HepG2 (cell line): ENCODE measurements around the gene CAPG. TPM values are rescaled to one million over a fixed set of nuclear protein-coding genes. Genes with fewer than 3 reads are reported as not detected.
A peak's percentile ranks its signal among the peaks of the same experiment; 100 is the strongest.

Experiments used
- EHMT2 ChIP-seq: fragments of 200-600 bp; sonication (generic); IDR thresholded peaks from 2 replicates; pipeline ENCODE4 v1.7.0; 2017; ENCODE audit warnings: antibody characterized with exemption, low read depth, low read length, borderline replicate concordance
- ELF3 ChIP-seq: IDR thresholded peaks from 2 replicates; pipeline ENCODE4 v1.6.1; 2016; ENCODE audit warnings: missing genetic modification reagents, missing compliant biosample characterization
- HDAC2 ChIP-seq: sonication (generic); formaldehyde crosslinking; IDR thresholded peaks from 2 replicates; pipeline ENCODE4 v1.4.0; 2020; ENCODE audit warnings: missing genetic modification reagents
- MAFF ChIP-seq: IDR thresholded peaks from 2 replicates; pipeline ENCODE4 v1.6.1; 2011; ENCODE audit warnings: low read depth, low read length, improper control_type of control experiment
- MIER2 ChIP-seq: IDR thresholded peaks from 2 replicates; pipeline ENCODE4 v1.6.1; 2016; ENCODE audit warnings: missing biosample characterization, missing genetic modification reagents
- SOX5 ChIP-seq: IDR thresholded peaks from 2 replicates; pipeline ENCODE4 v1.6.1; 2016; ENCODE audit warnings: borderline replicate concordance
- STAG1 ChIP-seq: sonication (generic); formaldehyde crosslinking; IDR thresholded peaks from 2 replicates; pipeline ENCODE4 v1.4.0; 2020; ENCODE audit warnings: missing genetic modification reagents
- TCF7 ChIP-seq: sonication (generic); IDR thresholded peaks from 2 replicates; pipeline ENCODE4 v1.6.1; 2016; ENCODE audit warnings: antibody characterized with exemption, low read depth
- ZEB1 ChIP-seq: IDR thresholded peaks from 2 replicates; pipeline ENCODE4 v1.6.1; 2012; ENCODE audit warnings: mild to moderate bottlenecking, low read depth, inconsistent platforms; ENCODE audit not compliant: insufficient replicate concordance
- ZMYM2 ChIP-seq: sonication (generic); formaldehyde crosslinking; IDR thresholded peaks from 2 replicates; pipeline ENCODE4 v1.8.0; 2022; ENCODE audit warnings: mild to moderate bottlenecking, missing genetic modification reagents
- ZNF263 ChIP-seq: sonication (generic); formaldehyde crosslinking; IDR thresholded peaks from 2 replicates; pipeline ENCODE4 v1.4.0; 2020; ENCODE audit warnings: missing genetic modification reagents
- polyA plus RNA-seq, 8 experiments: library from polyadenylated mRNA; depleted of rRNA in 3 of 8; stranded (reverse) in 7 of 8; unstranded in 1 of 8; fragments of >200 nt; fragmentation: Illumina TruSeq in 4 of 8; extraction: Trizol in 4 of 8; gene quantifications; 2 replicates each; pipeline versions ENCODE4 v1.2.1 to v1.2.3, GENCODE V29; 2011 to 2016; ENCODE audit warnings: low read depth in 4 of 8, missing spikeins in 1 of 8, mixed read lengths in 1 of 8; ENCODE audit not compliant: insufficient read depth in 1 of 8
- total RNA-seq, 5 experiments: library from RNA; depleted of rRNA; stranded (reverse); fragments of >200 nt; fragmentation: Illumina TruSeq; extraction: Trizol; gene quantifications; 2 replicates each; pipeline ENCODE4 v1.2.3, GENCODE V29; 2016; ENCODE audit warnings: low read depth in 1 of 5
- TF ChIP-seq, protein P1 (sequence below): IDR thresholded peaks from 2 replicates; pipeline ENCODE4 v1.4.0; 2020; ENCODE audit warnings: mild to moderate bottlenecking, missing genetic modification reagents
- TF ChIP-seq, protein P2 (sequence below): sonication (generic); formaldehyde crosslinking; IDR thresholded peaks from 2 replicates; pipeline ENCODE4 v1.4.0; 2020; ENCODE audit warnings: mild to moderate bottlenecking, missing genetic modification reagents
- TF ChIP-seq, protein P3 (sequence below): sonication (generic); formaldehyde crosslinking; IDR thresholded peaks from 2 replicates; pipeline ENCODE4 v1.4.0; 2020; ENCODE audit warnings: missing genetic modification reagents
- TF ChIP-seq, protein P4 (sequence below): sonication (generic); formaldehyde crosslinking; IDR thresholded peaks from 2 replicates; pipeline ENCODE4 v1.8.0; 2022; ENCODE audit warnings: mild to moderate bottlenecking, missing genetic modification reagents, moderate library complexity

CAPG gene
- total and polyA plus RNA-seq, 2 of the 13 experiments (the other 11 are each of a cell fraction or from before 2014, with no cell fraction given) = 12.7 to 18.2 TPM

DNA sequence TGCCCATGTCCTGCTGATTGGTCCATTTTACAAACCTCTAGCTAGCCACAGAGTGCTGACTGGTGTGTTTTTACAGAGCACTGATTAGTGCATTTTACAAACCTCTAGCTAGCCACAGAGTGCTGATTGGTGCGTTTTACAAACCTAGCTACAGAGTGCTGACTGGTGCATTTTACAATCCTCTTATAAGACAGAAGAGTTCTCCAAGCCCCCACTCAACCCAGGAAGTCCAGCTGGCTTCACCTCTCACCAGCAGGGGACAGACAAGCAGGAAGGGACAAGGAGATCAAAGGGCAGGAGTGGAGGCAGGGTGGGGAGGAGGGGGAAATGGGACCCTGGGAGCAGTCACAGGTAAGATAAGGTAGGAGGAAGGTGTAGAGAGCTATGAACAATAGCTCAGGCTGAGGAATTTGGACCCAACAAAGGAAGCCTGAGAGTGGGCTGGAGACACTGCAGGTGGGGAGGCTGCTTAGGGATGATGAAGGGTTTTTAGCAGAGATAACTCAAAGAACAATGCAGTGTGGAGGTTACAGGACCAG is 45.5 kb upstream of the CAPG start (continued):
- TF ChIP-seq, protein P1, sequence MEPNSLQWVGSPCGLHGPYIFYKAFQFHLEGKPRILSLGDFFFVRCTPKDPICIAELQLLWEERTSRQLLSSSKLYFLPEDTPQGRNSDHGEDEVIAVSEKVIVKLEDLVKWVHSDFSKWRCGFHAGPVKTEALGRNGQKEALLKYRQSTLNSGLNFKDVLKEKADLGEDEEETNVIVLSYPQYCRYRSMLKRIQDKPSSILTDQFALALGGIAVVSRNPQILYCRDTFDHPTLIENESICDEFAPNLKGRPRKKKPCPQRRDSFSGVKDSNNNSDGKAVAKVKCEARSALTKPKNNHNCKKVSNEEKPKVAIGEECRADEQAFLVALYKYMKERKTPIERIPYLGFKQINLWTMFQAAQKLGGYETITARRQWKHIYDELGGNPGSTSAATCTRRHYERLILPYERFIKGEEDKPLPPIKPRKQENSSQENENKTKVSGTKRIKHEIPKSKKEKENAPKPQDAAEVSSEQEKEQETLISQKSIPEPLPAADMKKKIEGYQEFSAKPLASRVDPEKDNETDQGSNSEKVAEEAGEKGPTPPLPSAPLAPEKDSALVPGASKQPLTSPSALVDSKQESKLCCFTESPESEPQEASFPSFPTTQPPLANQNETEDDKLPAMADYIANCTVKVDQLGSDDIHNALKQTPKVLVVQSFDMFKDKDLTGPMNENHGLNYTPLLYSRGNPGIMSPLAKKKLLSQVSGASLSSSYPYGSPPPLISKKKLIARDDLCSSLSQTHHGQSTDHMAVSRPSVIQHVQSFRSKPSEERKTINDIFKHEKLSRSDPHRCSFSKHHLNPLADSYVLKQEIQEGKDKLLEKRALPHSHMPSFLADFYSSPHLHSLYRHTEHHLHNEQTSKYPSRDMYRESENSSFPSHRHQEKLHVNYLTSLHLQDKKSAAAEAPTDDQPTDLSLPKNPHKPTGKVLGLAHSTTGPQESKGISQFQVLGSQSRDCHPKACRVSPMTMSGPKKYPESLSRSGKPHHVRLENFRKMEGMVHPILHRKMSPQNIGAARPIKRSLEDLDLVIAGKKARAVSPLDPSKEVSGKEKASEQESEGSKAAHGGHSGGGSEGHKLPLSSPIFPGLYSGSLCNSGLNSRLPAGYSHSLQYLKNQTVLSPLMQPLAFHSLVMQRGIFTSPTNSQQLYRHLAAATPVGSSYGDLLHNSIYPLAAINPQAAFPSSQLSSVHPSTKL = 0 out of 2 replicates have a peak, but pooled peaks have one; percentile 14
- TF ChIP-seq ZMYM2 (CRISPR knock-in tag) = peak; percentile 53; the same call in 1 of the 2 replicates
- TF ChIP-seq, protein P2, sequence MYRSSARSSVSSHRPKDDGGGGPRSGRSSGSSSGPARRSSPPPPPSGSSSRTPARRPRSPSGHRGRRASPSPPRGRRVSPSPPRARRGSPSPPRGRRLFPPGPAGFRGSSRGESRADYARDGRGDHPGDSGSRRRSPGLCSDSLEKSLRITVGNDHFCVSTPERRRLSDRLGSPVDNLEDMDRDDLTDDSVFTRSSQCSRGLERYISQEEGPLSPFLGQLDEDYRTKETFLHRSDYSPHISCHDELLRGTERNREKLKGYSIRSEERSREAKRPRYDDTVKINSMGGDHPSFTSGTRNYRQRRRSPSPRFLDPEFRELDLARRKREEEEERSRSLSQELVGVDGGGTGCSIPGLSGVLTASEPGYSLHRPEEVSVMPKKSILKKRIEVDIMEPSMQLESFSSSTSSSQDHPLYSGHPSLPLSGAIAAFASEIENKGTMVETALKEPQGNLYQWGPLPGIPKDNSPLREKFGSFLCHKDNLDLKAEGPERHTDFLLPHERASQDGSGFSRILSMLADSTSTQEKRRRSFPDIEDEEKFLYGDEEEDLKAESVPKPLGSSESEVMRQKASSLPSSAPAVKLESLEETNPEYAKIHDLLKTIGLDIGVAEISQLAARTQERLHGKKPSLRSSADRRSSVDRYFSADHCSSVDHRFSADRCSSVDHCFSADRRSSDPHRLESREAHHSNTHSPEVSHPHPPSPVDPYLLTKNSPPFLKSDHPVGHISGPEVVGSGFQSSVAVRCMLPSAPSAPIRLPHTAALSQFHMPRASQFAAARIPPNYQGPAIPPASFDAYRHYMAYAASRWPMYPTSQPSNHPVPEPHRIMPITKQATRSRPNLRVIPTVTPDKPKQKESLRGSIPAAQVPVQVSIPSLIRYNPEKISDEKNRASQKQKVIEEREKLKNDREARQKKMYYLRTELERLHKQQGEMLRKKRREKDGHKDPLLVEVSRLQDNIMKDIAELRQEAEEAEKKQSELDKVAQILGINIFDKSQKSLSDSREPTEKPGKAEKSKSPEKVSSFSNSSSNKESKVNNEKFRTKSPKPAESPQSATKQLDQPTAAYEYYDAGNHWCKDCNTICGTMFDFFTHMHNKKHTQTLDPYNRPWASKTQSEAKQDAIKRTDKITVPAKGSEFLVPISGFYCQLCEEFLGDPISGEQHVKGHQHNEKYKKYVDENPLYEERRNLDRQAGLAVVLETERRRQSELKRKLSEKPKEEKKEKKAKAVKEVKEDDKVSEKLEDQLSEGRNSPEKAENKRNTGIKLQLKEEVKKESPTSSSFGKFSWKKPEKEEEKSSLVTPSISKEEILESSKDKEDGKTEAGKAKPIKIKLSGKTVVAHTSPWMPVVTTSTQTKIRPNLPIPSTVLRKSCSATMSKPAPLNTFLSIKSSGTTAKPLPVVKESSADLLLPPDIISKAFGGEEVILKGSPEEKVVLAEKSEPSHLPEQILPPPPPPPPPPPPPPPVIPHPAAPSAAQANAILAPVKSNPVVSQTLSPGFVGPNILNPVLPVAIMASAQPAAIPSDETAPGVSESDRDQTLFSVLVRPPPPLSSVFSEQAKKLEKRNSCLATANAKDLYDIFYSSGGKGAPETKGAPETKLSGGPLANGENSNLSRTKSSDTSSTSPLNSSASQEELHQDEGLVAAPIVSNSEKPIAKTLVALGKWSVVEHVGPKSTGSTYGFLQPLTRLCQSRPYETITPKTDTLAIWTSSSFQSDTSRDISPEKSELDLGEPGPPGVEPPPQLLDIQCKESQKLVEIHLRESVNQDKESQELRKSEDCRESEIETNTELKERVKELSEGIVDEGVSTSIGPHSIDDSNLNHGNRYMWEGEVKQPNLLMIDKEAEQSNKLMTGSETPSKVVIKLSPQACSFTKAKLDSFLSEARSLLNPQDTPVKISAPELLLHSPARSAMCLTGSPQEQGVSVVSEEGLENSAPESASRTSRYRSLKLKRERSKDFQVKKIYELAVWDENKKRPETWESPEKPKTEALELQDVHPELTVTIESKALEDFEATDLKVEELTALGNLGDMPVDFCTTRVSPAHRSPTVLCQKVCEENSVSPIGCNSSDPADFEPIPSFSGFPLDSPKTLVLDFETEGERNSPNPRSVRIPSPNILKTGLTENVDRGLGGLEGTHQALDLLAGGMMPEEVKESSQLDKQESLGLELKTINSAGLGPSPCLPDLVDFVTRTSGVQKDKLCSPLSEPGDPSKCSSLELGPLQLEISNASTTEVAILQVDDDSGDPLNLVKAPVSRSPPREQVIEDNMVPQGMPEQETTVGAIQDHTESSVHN (CRISPR knock-in tag) = no peak
- peak; percentile 95 for TF ChIP-seq MAFF
- TF ChIP-seq SOX5 (CRISPR knock-in tag) = peak; percentile 26; the same call in 1 of the 2 replicates
- peak; percentile 69; the same call in 1 of the 2 replicates for TF ChIP-seq ELF3 (CRISPR knock-in tag)
- TF ChIP-seq EHMT2 = no peak
- TF ChIP-seq ZEB1 = peak; percentile 89
- TF ChIP-seq TCF7 = 0 out of 2 replicates have a peak, but pooled peaks have one; percentile 27
- peak; percentile 62; the same call in 1 of the 2 replicates for TF ChIP-seq MIER2 (CRISPR knock-in tag)
- peak; percentile 31; the same call in 1 of the 2 replicates for TF ChIP-seq HDAC2
- TF ChIP-seq, protein P3, sequence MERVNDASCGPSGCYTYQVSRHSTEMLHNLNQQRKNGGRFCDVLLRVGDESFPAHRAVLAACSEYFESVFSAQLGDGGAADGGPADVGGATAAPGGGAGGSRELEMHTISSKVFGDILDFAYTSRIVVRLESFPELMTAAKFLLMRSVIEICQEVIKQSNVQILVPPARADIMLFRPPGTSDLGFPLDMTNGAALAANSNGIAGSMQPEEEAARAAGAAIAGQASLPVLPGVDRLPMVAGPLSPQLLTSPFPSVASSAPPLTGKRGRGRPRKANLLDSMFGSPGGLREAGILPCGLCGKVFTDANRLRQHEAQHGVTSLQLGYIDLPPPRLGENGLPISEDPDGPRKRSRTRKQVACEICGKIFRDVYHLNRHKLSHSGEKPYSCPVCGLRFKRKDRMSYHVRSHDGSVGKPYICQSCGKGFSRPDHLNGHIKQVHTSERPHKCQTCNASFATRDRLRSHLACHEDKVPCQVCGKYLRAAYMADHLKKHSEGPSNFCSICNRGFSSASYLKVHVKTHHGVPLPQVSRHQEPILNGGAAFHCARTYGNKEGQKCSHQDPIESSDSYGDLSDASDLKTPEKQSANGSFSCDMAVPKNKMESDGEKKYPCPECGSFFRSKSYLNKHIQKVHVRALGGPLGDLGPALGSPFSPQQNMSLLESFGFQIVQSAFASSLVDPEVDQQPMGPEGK (CRISPR knock-in tag) = peak; percentile 65; the same call in 1 of the 2 replicates
- TF ChIP-seq, protein P4, sequence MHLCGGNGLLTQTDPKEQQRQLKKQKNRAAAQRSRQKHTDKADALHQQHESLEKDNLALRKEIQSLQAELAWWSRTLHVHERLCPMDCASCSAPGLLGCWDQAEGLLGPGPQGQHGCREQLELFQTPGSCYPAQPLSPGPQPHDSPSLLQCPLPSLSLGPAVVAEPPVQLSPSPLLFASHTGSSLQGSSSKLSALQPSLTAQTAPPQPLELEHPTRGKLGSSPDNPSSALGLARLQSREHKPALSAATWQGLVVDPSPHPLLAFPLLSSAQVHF = no peak
- TF ChIP-seq STAG1 (CRISPR knock-in tag) = peak; percentile 26; the same call in 1 of the 2 replicates
- peak; percentile 81; the same call in 1 of the 2 replicates for TF ChIP-seq ZNF263 (CRISPR knock-in tag)
